GM23338 (cell line): Measurements from ENCODE around the gene YTHDC2. TPM values are rescaled to one million over a fixed set of nuclear protein-coding genes. Genes with fewer than 3 reads are reported as not detected.
A peak's percentile ranks its signal among the peaks of the same experiment; 100 is the strongest.

Experiments
- ATAC-seq: fragments of 200-7000 bp; cut with Tn5 transposase; 3 replicates; pipeline ENCODE4 v1.9.1; 2020
- DNase-seq: peaks from one replicate; pipeline ENCODE4 v3.0.0-alpha.2; 2015; ENCODE audit warnings: low spot score
- H2AFZ ChIP-seq: fragments of 200-600 bp; sonication (generic); 2 replicates; pipeline ENCODE4 v1.8.0; 2016; ENCODE audit warnings: antibody characterized with exemption, mild to moderate bottlenecking, moderate library complexity
- H3F3A ChIP-seq: fragments of 200-600 bp; sonication (generic); replicated peaks from 2 replicates; pipeline ENCODE4 v1.8.0; 2017; ENCODE audit warnings: antibody characterized with exemption, mixed run types, low read depth
- H3K27ac ChIP-seq: fragments of 200-600 bp; sonication (generic); 2 replicates; pipeline ENCODE4 v1.6.1; 2016; ENCODE audit warnings: low read depth
- H3K27me3 ChIP-seq: fragments of 200-600 bp; sonication (generic); 2 replicates; pipeline ENCODE4 v1.8.0; 2016; ENCODE audit warnings: mild to moderate bottlenecking, mixed run types, moderate library complexity; ENCODE audit not compliant: insufficient read depth
- H3K36me3 ChIP-seq: fragments of 200-600 bp; sonication (generic); 2 replicates; pipeline ENCODE4 v1.8.0; 2016; ENCODE audit warnings: mild to moderate bottlenecking; ENCODE audit not compliant: insufficient read depth
- H3K4me1 ChIP-seq: fragments of 200-600 bp; sonication (generic); 2 replicates; pipeline ENCODE4 v1.8.0; 2016; ENCODE audit warnings: mild to moderate bottlenecking, moderate library complexity; ENCODE audit not compliant: insufficient read depth
- H3K4me2 ChIP-seq: fragments of 200-600 bp; sonication (generic); 2 replicates; pipeline ENCODE4 v1.7.1; 2017; ENCODE audit warnings: mixed run types
- H3K4me3 ChIP-seq: fragments of 200-600 bp; sonication (generic); 2 replicates; pipeline ENCODE4 v1.6.1; 2016; ENCODE audit warnings: mixed run types
- H3K79me2 ChIP-seq: fragments of 200-600 bp; sonication (generic); replicated peaks from 2 replicates; pipeline ENCODE4 v1.8.0; 2017; ENCODE audit warnings: mild to moderate bottlenecking; ENCODE audit not compliant: insufficient read depth
- H3K9me2 ChIP-seq: fragments of 200-600 bp; sonication (generic); 2 replicates; pipeline ENCODE4 v1.8.0; 2017; ENCODE audit not compliant: insufficient read depth
- H4K20me1 ChIP-seq: fragments of 200-600 bp; sonication (generic); replicated peaks from 2 replicates; pipeline ENCODE4 v1.8.0; 2017; ENCODE audit warnings: mild to moderate bottlenecking; ENCODE audit not compliant: insufficient read depth
- H3K27ac Mint-ChIP-seq: 2 replicates; pipeline ENCODE4 v1.8.0; 2020; ENCODE audit warnings: inconsistent platforms, mild to moderate bottlenecking, moderate library complexity, mixed read lengths
- H3K27me3 Mint-ChIP-seq: 3 replicates; pipeline ENCODE4 v1.8.0; 2022; ENCODE audit warnings: low read depth, mild to moderate bottlenecking, moderate library complexity, mixed read lengths, inconsistent platforms; ENCODE audit not compliant: insufficient read depth, poor library complexity
- H3K36me3 Mint-ChIP-seq: 3 replicates; pipeline ENCODE4 v1.8.0; 2021; ENCODE audit warnings: low read depth, mild to moderate bottlenecking, inconsistent platforms, moderate library complexity, mixed read lengths
- H3K4me1 Mint-ChIP-seq: 3 replicates; pipeline ENCODE4 v1.8.0; 2020; ENCODE audit warnings: mild to moderate bottlenecking, inconsistent platforms, mixed read lengths
- H3K4me3 Mint-ChIP-seq: 3 replicates; pipeline ENCODE4 v1.8.0; 2021; ENCODE audit warnings: moderate library complexity, mild to moderate bottlenecking, inconsistent platforms, mixed read lengths
- H3K9me3 Mint-ChIP-seq: 3 replicates; pipeline ENCODE4 v1.8.0; 2020; ENCODE audit warnings: moderate library complexity, mild to moderate bottlenecking, inconsistent platforms, mixed read lengths
- CREB1 ChIP-seq: fragments of 250-450 bp; sonication (Bioruptor Pico); IDR thresholded peaks from 2 replicates; pipeline ENCODE4 v1.5.0; 2020; ENCODE audit warnings: low read depth, mild to moderate bottlenecking, moderate library complexity
- EZH2phosphoT487 ChIP-seq: fragments of 200-600 bp; sonication (generic); IDR thresholded peaks from one replicate; pipeline ENCODE4 v1.8.1; 2018; ENCODE audit warnings: antibody characterized with exemption; ENCODE audit not compliant: unreplicated experiment
- JUNB ChIP-seq: IDR thresholded peaks from one replicate; pipeline ENCODE4 v1.6.1; 2016; ENCODE audit warnings: antibody characterized with exemption; ENCODE audit not compliant: unreplicated experiment
- NANOG ChIP-seq: IDR thresholded peaks from 2 replicates; pipeline ENCODE4 v1.6.1; 2016; ENCODE audit warnings: antibody characterized with exemption, borderline replicate concordance
- STAT1 ChIP-seq: IDR thresholded peaks from one replicate; pipeline ENCODE4 v1.6.1; 2016; ENCODE audit warnings: antibody characterized with exemption; ENCODE audit not compliant: unreplicated experiment
- ZNF114 ChIP-seq: fragments of 250-450 bp; sonication (Bioruptor Pico); IDR thresholded peaks from 2 replicates; pipeline ENCODE4 v1.5.0; 2020; ENCODE audit warnings: mild to moderate bottlenecking, moderate library complexity
- ZNF331 ChIP-seq: fragments of 250-450 bp; sonication (Bioruptor Pico); IDR thresholded peaks from 2 replicates; pipeline ENCODE4 v1.5.0; 2020; ENCODE audit warnings: low read depth, mild to moderate bottlenecking, moderate library complexity
- polyA plus RNA-seq: library from polyadenylated mRNA; unstranded; fragments of >200 nt; fragmentation: Nextera tagmentation; extraction: Ambion mirVana; gene quantifications from 2 replicates; pipeline ENCODE4 v1.2.1, GENCODE V29; 2016
- total RNA-seq: library from RNA; depleted of rRNA; stranded (reverse); fragments of >200 nt; shearing (Covaris generic); gene quantifications from 2 replicates; pipeline ENCODE4 v1.2.3, GENCODE V29; 2014
- TF ChIP-seq, protein P1 (sequence below): IDR thresholded peaks from one replicate; pipeline ENCODE4 v1.6.1; 2018; ENCODE audit warnings: antibody characterized with exemption; ENCODE audit not compliant: unreplicated experiment
- TF ChIP-seq, protein P2 (sequence below): fragments of 250-450 bp; sonication (Bioruptor Pico); IDR thresholded peaks from 2 replicates; pipeline ENCODE4 v1.5.0; 2020; ENCODE audit warnings: mild to moderate bottlenecking, moderate library complexity
- TF ChIP-seq, protein P3 (sequence below), 2 experiments: fragments of 200-600 bp in 1 of 2; sonication (generic) in 1 of 2; conservative IDR thresholded peaks; 2 replicates each; pipeline versions ENCODE4 v1.5.1 to v1.6.1; 2016 to 2017; ENCODE audit warnings: antibody characterized with exemption in 2 of 2, low read depth in 2 of 2, mild to moderate bottlenecking in 2 of 2, moderate library complexity in 1 of 2

YTHDC2 gene
- total and polyA plus RNA-seq, 2 experiments from 2014 or later: 19.9 to 33.9 TPM

DNA sequence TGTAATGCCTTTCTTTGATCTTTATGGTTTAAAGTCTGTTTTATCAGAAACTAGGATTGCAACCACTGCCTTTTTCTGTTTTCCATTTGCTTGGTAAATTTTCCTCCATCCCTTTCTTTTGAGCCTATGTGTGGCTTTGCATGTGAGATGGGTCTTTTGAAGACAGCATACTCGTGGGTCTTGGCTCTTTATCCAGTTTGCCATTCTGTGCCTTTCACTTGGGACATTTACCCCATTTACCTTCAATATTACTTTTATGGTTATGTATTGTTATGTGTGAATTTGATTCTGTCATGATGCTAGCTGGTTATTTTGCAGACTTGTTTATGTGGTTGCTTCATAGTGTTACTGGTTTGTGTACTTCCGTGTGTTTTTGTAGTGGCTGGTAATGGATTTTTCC lies 59.2 kb downstream of the YTHDC2 start (continued):
- TF ChIP-seq, protein P1, sequence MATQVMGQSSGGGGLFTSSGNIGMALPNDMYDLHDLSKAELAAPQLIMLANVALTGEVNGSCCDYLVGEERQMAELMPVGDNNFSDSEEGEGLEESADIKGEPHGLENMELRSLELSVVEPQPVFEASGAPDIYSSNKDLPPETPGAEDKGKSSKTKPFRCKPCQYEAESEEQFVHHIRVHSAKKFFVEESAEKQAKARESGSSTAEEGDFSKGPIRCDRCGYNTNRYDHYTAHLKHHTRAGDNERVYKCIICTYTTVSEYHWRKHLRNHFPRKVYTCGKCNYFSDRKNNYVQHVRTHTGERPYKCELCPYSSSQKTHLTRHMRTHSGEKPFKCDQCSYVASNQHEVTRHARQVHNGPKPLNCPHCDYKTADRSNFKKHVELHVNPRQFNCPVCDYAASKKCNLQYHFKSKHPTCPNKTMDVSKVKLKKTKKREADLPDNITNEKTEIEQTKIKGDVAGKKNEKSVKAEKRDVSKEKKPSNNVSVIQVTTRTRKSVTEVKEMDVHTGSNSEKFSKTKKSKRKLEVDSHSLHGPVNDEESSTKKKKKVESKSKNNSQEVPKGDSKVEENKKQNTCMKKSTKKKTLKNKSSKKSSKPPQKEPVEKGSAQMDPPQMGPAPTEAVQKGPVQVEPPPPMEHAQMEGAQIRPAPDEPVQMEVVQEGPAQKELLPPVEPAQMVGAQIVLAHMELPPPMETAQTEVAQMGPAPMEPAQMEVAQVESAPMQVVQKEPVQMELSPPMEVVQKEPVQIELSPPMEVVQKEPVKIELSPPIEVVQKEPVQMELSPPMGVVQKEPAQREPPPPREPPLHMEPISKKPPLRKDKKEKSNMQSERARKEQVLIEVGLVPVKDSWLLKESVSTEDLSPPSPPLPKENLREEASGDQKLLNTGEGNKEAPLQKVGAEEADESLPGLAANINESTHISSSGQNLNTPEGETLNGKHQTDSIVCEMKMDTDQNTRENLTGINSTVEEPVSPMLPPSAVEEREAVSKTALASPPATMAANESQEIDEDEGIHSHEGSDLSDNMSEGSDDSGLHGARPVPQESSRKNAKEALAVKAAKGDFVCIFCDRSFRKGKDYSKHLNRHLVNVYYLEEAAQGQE: no peak
- TF ChIP-seq EZH2phosphoT487 (no peak), CREB1 (CRISPR knock-in tag) (no peak), ZNF331 (no peak)

DNA sequence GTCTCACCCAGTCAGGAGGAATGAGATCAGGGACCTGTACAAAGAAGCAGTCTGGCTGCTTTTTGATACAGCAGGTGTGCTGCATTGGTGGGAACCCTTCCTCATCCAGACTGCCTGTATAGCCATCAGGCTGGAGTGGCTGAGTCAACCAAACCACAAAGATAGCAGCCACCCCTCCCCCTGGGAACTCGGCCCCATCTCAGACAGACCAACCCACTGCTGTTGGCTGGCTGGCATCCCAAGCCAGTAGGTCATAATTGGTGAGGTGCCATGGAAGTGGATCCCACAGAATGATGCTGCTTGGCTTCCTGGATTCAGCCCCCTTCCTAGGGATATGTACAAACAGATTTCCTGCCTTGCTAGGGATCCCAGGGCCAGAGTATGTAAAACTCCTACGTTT lies 60.9 kb downstream of the YTHDC2 start:
- Histone ChIP-seq H3K4me3 (no peak overlapping the region), H3K4me1 (no peaks in the 10 kb centered on the region), H3K36me3 (0 out of 2 replicates have a peak, but pooled peaks cover 4% of the 10 kb centered on the region), H3F3A (no peaks in the 10 kb centered on the region), H4K20me1 (no peaks in the 10 kb centered on the region), H3K4me2 (no peak overlapping the region), H3K79me2 (no peaks in the 10 kb centered on the region), H3K27me3 (no peaks in the 10 kb centered on the region), H3K9me2 (no peaks in the 10 kb centered on the region; the same call in 1 of the 2 replicates), H2AFZ (no peak overlapping the region), H3K27ac (no peak overlapping the region)
- Mint-ChIP-seq H3K9me3 (no peaks in the 10 kb centered on the region; the same call in 2 of the 3 replicates), H3K4me1 (no peaks in the 10 kb centered on the region), H3K4me3 (no peak overlapping the region), H3K27ac (no peak overlapping the region), H3K27me3 (no peaks in the 10 kb centered on the region), H3K36me3 (peaks cover 39% of the 10 kb centered on the region)
- no peak for DNase-seq
- no peak for ATAC-seq
- TF ChIP-seq JUNB (no peak), ZNF331 (no peak), ZNF114 (CRISPR knock-in tag) (no peak), NANOG (no peak), STAT1 (no peak)

DNA sequence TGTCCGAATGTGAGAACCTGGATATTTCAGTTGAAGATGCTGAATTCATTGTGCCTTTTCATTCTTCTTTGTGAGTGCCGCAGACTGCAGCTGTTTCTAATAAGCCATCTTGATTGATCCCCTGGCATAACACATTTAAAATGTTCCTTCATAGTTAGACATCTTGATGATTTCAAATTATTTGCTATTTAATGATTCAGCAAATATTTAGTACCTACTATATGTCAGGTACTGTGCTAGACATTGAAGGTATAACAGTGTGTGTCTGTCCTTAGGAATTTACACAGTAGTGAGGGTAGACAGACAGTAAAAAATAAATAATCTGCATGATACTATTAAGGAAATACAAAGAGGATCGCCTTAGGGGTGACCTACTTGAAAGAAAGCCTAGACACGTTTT lies 61.6 kb downstream of the YTHDC2 start:
- no peak overlapping the region for H3K4me2 ChIP-seq
- H3K36me3 ChIP-seq: 0 out of 2 replicates have a peak, but pooled peaks cover 4% of the 10 kb centered on the region
- H2AFZ ChIP-seq: no peak overlapping the region
- H3K9me2 ChIP-seq: no peaks in the 10 kb centered on the region; the same call in 1 of the 2 replicates
- Mint-ChIP-seq H3K9me3 (no peaks in the 10 kb centered on the region; the same call in 2 of the 3 replicates), H3K4me1 (no peaks in the 10 kb centered on the region), H3K36me3 (peaks cover 39% of the 10 kb centered on the region), H3K27ac (peak overlapping the region; percentile 12; the same call in 1 of the 2 replicates), H3K4me3 (no peak overlapping the region), H3K27me3 (no peaks in the 10 kb centered on the region)
- H3K79me2 ChIP-seq: no peaks in the 10 kb centered on the region
- H3K27me3 ChIP-seq: no peaks in the 10 kb centered on the region
- no peaks in the 10 kb centered on the region for H3K4me1 ChIP-seq
- ATAC-seq (no peak), DNase-seq (no peak)
- H3K4me3 ChIP-seq: no peak overlapping the region
- H3F3A ChIP-seq: no peaks in the 10 kb centered on the region
- H3K27ac ChIP-seq: no peak overlapping the region
- no peaks in the 10 kb centered on the region for H4K20me1 ChIP-seq
- TF ChIP-seq, protein P2, sequence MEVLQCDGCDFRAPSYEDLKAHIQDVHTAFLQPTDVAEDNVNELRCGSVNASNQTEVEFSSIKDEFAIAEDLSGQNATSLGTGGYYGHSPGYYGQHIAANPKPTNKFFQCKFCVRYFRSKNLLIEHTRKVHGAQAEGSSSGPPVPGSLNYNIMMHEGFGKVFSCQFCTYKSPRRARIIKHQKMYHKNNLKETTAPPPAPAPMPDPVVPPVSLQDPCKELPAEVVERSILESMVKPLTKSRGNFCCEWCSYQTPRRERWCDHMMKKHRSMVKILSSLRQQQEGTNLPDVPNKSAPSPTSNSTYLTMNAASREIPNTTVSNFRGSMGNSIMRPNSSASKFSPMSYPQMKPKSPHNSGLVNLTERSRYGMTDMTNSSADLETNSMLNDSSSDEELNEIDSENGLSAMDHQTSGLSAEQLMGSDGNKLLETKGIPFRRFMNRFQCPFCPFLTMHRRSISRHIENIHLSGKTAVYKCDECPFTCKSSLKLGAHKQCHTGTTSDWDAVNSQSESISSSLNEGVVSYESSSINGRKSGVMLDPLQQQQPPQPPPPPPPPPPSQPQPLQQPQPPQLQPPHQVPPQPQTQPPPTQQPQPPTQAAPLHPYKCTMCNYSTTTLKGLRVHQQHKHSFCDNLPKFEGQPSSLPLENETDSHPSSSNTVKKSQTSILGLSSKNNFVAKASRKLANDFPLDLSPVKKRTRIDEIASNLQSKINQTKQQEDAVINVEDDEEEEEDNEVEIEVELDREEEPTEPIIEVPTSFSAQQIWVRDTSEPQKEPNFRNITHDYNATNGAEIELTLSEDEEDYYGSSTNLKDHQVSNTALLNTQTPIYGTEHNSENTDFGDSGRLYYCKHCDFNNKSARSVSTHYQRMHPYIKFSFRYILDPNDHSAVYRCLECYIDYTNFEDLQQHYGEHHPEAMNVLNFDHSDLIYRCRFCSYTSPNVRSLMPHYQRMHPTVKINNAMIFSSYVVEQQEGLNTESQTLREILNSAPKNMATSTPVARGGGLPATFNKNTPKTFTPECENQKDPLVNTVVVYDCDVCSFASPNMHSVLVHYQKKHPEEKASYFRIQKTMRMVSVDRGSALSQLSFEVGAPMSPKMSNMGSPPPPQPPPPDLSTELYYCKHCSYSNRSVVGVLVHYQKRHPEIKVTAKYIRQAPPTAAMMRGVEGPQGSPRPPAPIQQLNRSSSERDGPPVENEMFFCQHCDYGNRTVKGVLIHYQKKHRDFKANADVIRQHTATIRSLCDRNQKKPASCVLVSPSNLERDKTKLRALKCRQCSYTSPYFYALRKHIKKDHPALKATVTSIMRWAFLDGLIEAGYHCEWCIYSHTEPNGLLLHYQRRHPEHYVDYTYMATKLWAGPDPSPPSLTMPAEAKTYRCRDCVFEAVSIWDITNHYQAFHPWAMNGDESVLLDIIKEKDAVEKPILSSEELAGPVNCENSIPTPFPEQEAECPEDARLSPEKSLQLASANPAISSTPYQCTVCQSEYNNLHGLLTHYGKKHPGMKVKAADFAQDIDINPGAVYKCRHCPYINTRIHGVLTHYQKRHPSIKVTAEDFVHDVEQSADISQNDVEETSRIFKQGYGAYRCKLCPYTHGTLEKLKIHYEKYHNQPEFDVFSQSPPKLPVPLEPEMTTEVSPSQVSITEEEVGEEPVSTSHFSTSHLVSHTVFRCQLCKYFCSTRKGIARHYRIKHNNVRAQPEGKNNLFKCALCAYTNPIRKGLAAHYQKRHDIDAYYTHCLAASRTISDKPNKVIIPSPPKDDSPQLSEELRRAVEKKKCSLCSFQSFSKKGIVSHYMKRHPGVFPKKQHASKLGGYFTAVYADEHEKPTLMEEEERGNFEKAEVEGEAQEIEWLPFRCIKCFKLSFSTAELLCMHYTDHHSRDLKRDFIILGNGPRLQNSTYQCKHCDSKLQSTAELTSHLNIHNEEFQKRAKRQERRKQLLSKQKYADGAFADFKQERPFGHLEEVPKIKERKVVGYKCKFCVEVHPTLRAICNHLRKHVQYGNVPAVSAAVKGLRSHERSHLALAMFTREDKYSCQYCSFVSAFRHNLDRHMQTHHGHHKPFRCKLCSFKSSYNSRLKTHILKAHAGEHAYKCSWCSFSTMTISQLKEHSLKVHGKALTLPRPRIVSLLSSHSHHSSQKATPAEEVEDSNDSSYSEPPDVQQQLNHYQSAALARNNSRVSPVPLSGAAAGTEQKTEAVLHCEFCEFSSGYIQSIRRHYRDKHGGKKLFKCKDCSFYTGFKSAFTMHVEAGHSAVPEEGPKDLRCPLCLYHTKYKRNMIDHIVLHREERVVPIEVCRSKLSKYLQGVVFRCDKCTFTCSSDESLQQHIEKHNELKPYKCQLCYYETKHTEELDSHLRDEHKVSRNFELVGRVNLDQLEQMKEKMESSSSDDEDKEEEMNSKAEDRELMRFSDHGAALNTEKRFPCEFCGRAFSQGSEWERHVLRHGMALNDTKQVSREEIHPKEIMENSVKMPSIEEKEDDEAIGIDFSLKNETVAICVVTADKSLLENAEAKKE: no peak
- TF ChIP-seq, protein P3, sequence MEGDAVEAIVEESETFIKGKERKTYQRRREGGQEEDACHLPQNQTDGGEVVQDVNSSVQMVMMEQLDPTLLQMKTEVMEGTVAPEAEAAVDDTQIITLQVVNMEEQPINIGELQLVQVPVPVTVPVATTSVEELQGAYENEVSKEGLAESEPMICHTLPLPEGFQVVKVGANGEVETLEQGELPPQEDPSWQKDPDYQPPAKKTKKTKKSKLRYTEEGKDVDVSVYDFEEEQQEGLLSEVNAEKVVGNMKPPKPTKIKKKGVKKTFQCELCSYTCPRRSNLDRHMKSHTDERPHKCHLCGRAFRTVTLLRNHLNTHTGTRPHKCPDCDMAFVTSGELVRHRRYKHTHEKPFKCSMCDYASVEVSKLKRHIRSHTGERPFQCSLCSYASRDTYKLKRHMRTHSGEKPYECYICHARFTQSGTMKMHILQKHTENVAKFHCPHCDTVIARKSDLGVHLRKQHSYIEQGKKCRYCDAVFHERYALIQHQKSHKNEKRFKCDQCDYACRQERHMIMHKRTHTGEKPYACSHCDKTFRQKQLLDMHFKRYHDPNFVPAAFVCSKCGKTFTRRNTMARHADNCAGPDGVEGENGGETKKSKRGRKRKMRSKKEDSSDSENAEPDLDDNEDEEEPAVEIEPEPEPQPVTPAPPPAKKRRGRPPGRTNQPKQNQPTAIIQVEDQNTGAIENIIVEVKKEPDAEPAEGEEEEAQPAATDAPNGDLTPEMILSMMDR (conservative IDR thresholded peaks at IDR 0.05; ENCODE audit: low read depth in 2 of 2): no peak
